ENCODE measurements around the gene CDKN2B.

Gene CDKN2B

DNA sequence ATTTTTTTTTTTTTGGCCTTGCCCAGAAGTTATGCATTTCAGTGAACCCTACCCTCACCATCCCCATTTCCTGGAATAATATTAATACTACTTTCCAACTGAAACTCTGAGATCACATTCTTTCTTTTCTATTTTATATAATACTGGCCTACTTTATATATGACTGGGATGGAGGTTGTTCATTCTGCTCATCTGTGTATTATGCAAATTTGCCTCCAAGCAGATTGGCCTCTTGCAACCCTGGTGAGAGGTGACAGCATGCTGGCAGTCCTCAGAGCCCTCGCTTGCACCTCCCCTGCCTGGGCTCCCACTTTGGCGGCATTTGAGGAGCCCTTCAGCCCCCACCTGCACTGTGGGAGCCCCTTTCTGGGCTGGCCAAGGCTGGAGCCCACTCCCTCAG, 50.3 kb downstream of the CDKN2B start:
- H3K4me3 ChIP-seq (ENCODE audit: low read depth, low read length) = no peak overlapping the region
- no peak for DNase-seq (ENCODE audit: low read depth, low spot score)
- POLR2A ChIA-PET = no interaction called here
- CTCF ChIA-PET = no interaction called here
- no peak for TF ChIP-seq CTCF (IDR thresholded peaks at IDR 0.05; ENCODE audit: insufficient read depth, low read length, missing control alignments)
